Hepatocyte (in vitro differentiated cells): ENCODE data around the gene NR2F1-AS1.

Experiments
- CTCF ChIP-seq: fragments of 200-600 bp; sonication (generic); IDR thresholded peaks from 2 replicates; pipeline ENCODE4 v1.5.1; 2016; ENCODE audit warnings: antibody characterized with exemption, mild to moderate bottlenecking; ENCODE audit not compliant: poor library complexity
- EZH2 ChIP-seq: fragments of 200-600 bp; sonication (generic); IDR thresholded peaks from 2 replicates; pipeline ENCODE4 v1.6.1; 2016; ENCODE audit warnings: antibody characterized with exemption, mild to moderate bottlenecking, borderline replicate concordance

DNA sequence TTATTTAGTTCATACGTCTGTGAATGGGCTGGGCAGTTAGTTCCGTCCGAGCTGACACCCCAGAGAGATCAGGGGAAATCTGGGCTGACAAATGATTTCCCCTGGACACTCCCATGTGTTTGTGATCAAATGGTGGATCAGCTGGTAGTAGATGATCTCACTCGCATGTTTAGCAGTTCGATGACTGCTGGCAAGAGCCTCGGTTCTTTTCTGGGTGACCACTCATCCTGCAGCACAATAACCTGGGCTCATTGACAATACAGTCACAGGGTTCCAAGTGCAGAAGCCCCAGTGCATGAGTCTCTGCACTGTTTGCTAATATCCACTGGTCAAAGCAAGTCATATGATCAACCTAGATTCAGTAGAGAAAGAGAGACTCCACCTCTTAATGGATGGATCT lies 155.9 kb downstream of the NR2F1-AS1 start:
- TF ChIP-seq CTCF (no peak), EZH2 (no peak)
